H9 (cell line): ENCODE results near the gene C1orf185. TPM values are rescaled to one million over a fixed set of nuclear protein-coding genes. Genes with fewer than 3 reads are reported as not detected.

ENCODE experiments used
- DNase-seq: peaks from one replicate; pipeline ENCODE4 v3.0.0-alpha.2; 2017
- H2AFZ ChIP-seq: one replicate; pipeline ENCODE4 v1.6.1; 2013; ENCODE audit warnings: mild to moderate bottlenecking, low read length, control low read depth, moderate library complexity
- H2AK5ac ChIP-seq: 2 replicates; pipeline ENCODE4 v1.6.1; 2013; ENCODE audit warnings: low read length, control low read depth, mixed read lengths; ENCODE audit not compliant: insufficient read length
- H2BK120ac ChIP-seq: one replicate; pipeline ENCODE4 v1.6.1; 2013; ENCODE audit warnings: low read depth, mild to moderate bottlenecking, low read length, control low read depth, inconsistent platforms; ENCODE audit not compliant: poor library complexity, severe bottlenecking
- H2BK12ac ChIP-seq: 2 replicates; pipeline ENCODE4 v1.6.1; 2013; ENCODE audit warnings: low read length, control low read depth, mixed read lengths, low read depth; ENCODE audit not compliant: insufficient read length
- H2BK15ac ChIP-seq: 2 replicates; pipeline ENCODE4 v1.6.1; 2013; ENCODE audit warnings: low read depth, low read length, control low read depth
- H2BK20ac ChIP-seq: one replicate; pipeline ENCODE4 v1.6.1; 2013; ENCODE audit warnings: low read depth, mild to moderate bottlenecking, low read length, control low read depth, inconsistent platforms; ENCODE audit not compliant: poor library complexity, severe bottlenecking
- H2BK5ac ChIP-seq: 2 replicates; pipeline ENCODE4 v1.6.1; 2013; ENCODE audit warnings: low read length, control low read depth, mixed read lengths; ENCODE audit not compliant: insufficient read length
- H3K14ac ChIP-seq: 2 replicates; pipeline ENCODE4 v1.6.1; 2013; ENCODE audit warnings: low read length, control low read depth; ENCODE audit not compliant: insufficient read depth
- H3K18ac ChIP-seq: 2 replicates; pipeline ENCODE4 v1.6.1; 2013; ENCODE audit warnings: low read depth, mild to moderate bottlenecking, mixed read lengths, low read length, control low read depth; ENCODE audit not compliant: insufficient read length
- H3K23ac ChIP-seq: 2 replicates; pipeline ENCODE4 v1.6.1; 2013; ENCODE audit warnings: low read length, control low read depth, mixed read lengths, low read depth; ENCODE audit not compliant: insufficient read length
- H3K23me2 ChIP-seq: 2 replicates; pipeline ENCODE4 v1.6.1; 2013; ENCODE audit warnings: low read depth, mild to moderate bottlenecking, mixed read lengths, low read length, control low read depth; ENCODE audit not compliant: insufficient read length, poor library complexity, severe bottlenecking
- H3K27ac ChIP-seq: 2 replicates; pipeline ENCODE4 v1.5.1; 2013; ENCODE audit warnings: low read length, control low read depth, mixed read lengths, low read depth; ENCODE audit not compliant: insufficient read length
- H3K27me3 ChIP-seq: 2 replicates; pipeline ENCODE4 v1.6.1; 2013; ENCODE audit warnings: low read length, control low read depth, inconsistent platforms; ENCODE audit not compliant: insufficient read depth
- H3K4ac ChIP-seq: 2 replicates; pipeline ENCODE4 v1.6.1; 2013; ENCODE audit warnings: low read depth, mild to moderate bottlenecking, control low read depth, inconsistent platforms, low read length, moderate library complexity
- H3K4me1 ChIP-seq: 2 replicates; pipeline ENCODE4 v1.6.1; 2013; ENCODE audit warnings: low read length, control low read depth, inconsistent platforms; ENCODE audit not compliant: insufficient read depth
- H3K4me2 ChIP-seq: 2 replicates; pipeline ENCODE4 v1.6.1; 2013; ENCODE audit warnings: low read length, control low read depth, mixed read lengths; ENCODE audit not compliant: insufficient read length, insufficient read depth
- H3K56ac ChIP-seq: 2 replicates; pipeline ENCODE4 v1.6.1; 2013; ENCODE audit warnings: low read depth, mild to moderate bottlenecking, mixed read lengths, low read length, control low read depth; ENCODE audit not compliant: insufficient read length
- H3K79me1 ChIP-seq: 2 replicates; pipeline ENCODE4 v1.6.1; 2013; ENCODE audit warnings: low read depth, mild to moderate bottlenecking, moderate library complexity, low read length, control low read depth, inconsistent platforms; ENCODE audit not compliant: insufficient read depth, poor library complexity, severe bottlenecking
- H3K79me2 ChIP-seq: 2 replicates; pipeline ENCODE4 v1.6.1; 2013; ENCODE audit warnings: low read length, control low read depth, inconsistent platforms; ENCODE audit not compliant: insufficient read depth
- H3K9ac ChIP-seq: 2 replicates; pipeline ENCODE4 v1.6.1; 2013; ENCODE audit warnings: low read length, control low read depth, mixed read lengths; ENCODE audit not compliant: insufficient read length; ENCODE audit errors: extremely low read depth
- H3K9me3 ChIP-seq: one replicate; pipeline ENCODE4 v1.6.1; 2013; ENCODE audit warnings: low read depth, low read length, inconsistent platforms; ENCODE audit not compliant: control insufficient read depth
- H3T11ph ChIP-seq: one replicate; pipeline ENCODE4 v1.6.1; 2013; ENCODE audit warnings: mild to moderate bottlenecking, low read length, control low read depth, inconsistent platforms
- H4K20me1 ChIP-seq: one replicate; pipeline ENCODE4 v1.6.1; 2013; ENCODE audit not compliant: control insufficient read depth, insufficient read length, insufficient read depth
- H4K5ac ChIP-seq: 2 replicates; pipeline ENCODE4 v1.6.1; 2013; ENCODE audit warnings: low read depth, mild to moderate bottlenecking, mixed read lengths, low read length, control low read depth; ENCODE audit not compliant: insufficient read length
- H4K8ac ChIP-seq: replicated peaks from 2 replicates; pipeline ENCODE4 v1.6.1; 2013; ENCODE audit warnings: low read length, control low read depth, mixed read lengths, low read depth; ENCODE audit not compliant: insufficient read length
- H4K91ac ChIP-seq: 2 replicates; pipeline ENCODE4 v1.6.1; 2013; ENCODE audit warnings: low read depth, mild to moderate bottlenecking, moderate library complexity, mixed read lengths, low read length, control low read depth; ENCODE audit not compliant: insufficient read length
- H3K27ac Mint-ChIP-seq, 3 experiments: 2 replicates in 2 of 3; 3 replicates in 1 of 3; pipeline ENCODE4 v1.8.0; 2020 to 2021; ENCODE audit warnings: mixed read lengths in 3 of 3, mild to moderate bottlenecking in 1 of 3, moderate library complexity in 1 of 3
- H3K27me3 Mint-ChIP-seq: 2 replicates; pipeline ENCODE4 v1.8.0; 2021; ENCODE audit warnings: low read depth, mild to moderate bottlenecking, moderate library complexity, mixed read lengths
- H3K36me3 Mint-ChIP-seq, 3 experiments: 2 replicates in 2 of 3; 3 replicates in 1 of 3; pipeline ENCODE4 v1.8.0; 2020 to 2021; ENCODE audit warnings: low read depth in 3 of 3, mixed read lengths in 3 of 3; ENCODE audit not compliant: insufficient read depth in 1 of 3
- H3K4me1 Mint-ChIP-seq, 2 experiments: 2 replicates each; pipeline ENCODE4 v1.8.0; 2020; ENCODE audit warnings: mixed read lengths in 2 of 2
- H3K4me3 Mint-ChIP-seq, 2 experiments: 2 replicates in 1 of 2; 3 replicates in 1 of 2; pipeline ENCODE4 v1.8.0; 2020 to 2021; ENCODE audit warnings: mild to moderate bottlenecking in 2 of 2, mixed read lengths in 2 of 2, moderate library complexity in 1 of 2
- H3K9me3 Mint-ChIP-seq, 2 experiments: 2 replicates in 1 of 2; 3 replicates in 1 of 2; pipeline ENCODE4 v1.8.0; 2020; ENCODE audit warnings: mild to moderate bottlenecking in 2 of 2, mixed read lengths in 2 of 2, moderate library complexity in 1 of 2
- CTCF ChIP-seq: fragments of 200-600 bp; sonication (generic); conservative IDR thresholded peaks from 3 replicates; pipeline ENCODE4 v1.8.0; 2021; ENCODE audit warnings: antibody characterized with exemption, mild to moderate bottlenecking
- WGBS: extraction: QIAGEN DNeasy Blood & Tissue Kit; methylation state at CpG from one replicate; pipeline ENCODE4 v1.1.7; 2013; ENCODE audit warnings: missing lambda C conversion rate, low lambda C conversion rate, mixed read lengths; ENCODE audit not compliant: insufficient read length; ENCODE audit errors: extremely low coverage; 5-methylcytosine and 5-hydroxymethylcytosine counted together
- total RNA-seq: library from RNA; stranded (reverse); gene quantifications from 2 replicates; pipeline ENCODE4 v1.2.1, GENCODE V29; 2021

C1orf185 gene
- total RNA-seq, 1 experiment from 2014 or later = not detected

GRCh38 chr1:51100264-51100880 lies 1.7 kb upstream of the C1orf185 start:
- H4K8ac ChIP-seq = no peak overlapping the region
- H3K4me1 ChIP-seq = no peaks in the 10 kb centered on the region
- H2AFZ ChIP-seq = no peak overlapping the region
- no peak overlapping the region for H3K4ac ChIP-seq
- DNase-seq = no peak
- H3K27ac ChIP-seq = no peak overlapping the region
- no peak overlapping the region for H3K56ac ChIP-seq
- H3K23me2 ChIP-seq = no peaks in the 10 kb centered on the region
- no peaks in the 10 kb centered on the region for H4K20me1 ChIP-seq
- H3K9me3 ChIP-seq = no peaks in the 10 kb centered on the region
- H4K91ac ChIP-seq = no peak overlapping the region
- H3K4me2 ChIP-seq = no peak overlapping the region
- no peaks in the 10 kb centered on the region for H3K79me1 ChIP-seq
- H2AK5ac ChIP-seq = no peak overlapping the region
- Mint-ChIP-seq H3K4me3 (no peak overlapping the region), H3K27me3 (peaks cover 10% of the 10 kb centered on the region), H3K9me3 (no peaks in the 10 kb centered on the region; a peak in 1 of 5 replicates), H3K4me1 (no peaks in the 10 kb centered on the region), H3K36me3 (no peaks in the 10 kb centered on the region), H3K27ac (no peak overlapping the region)
- H2BK20ac ChIP-seq = no peak overlapping the region
- H3K18ac ChIP-seq = no peak overlapping the region
- H4K5ac ChIP-seq = no peak overlapping the region
- no peak overlapping the region for H2BK15ac ChIP-seq
- H3K27me3 ChIP-seq = no peaks in the 10 kb centered on the region
- no peak overlapping the region for H3K14ac ChIP-seq
- WGBS = no CpG with 5 or more reads among the region's 3 CpGs
- no peak overlapping the region for H2BK12ac ChIP-seq
- H3T11ph ChIP-seq = no peak overlapping the region
- H3K23ac ChIP-seq = no peak overlapping the region
- H3K79me2 ChIP-seq = no peaks in the 10 kb centered on the region
- no peak for TF ChIP-seq CTCF
- H2BK120ac ChIP-seq = no peak overlapping the region
- no peak overlapping the region for H2BK5ac ChIP-seq
- H3K9ac ChIP-seq = no peak overlapping the region
